ENCODE measurements around the gene TAAR1. TPM values are rescaled to one million over a fixed set of nuclear protein-coding genes. Genes with fewer than 3 reads are reported as not detected.
"Not testable (repeated sequence)": the region's sequence is repeated elsewhere in the genome, so short reads cannot be mapped to it uniquely, and the experiment has no call there.

Gene TAAR1
- total RNA-seq, 4 donors from 2014 or later = not detected

- no peaks in the 10 kb centered on the region for H3K9me3 ChIP-seq
- peaks cover 0 to 9% (median 0%) of the 10 kb centered on the region in 3 donors for H3K4me1 ChIP-seq
- no peak for ATAC-seq
- no peaks in the 10 kb centered on the region for H3K27me3 ChIP-seq
- H3K36me3 ChIP-seq = no peaks in the 10 kb centered on the region
- no peak overlapping the region for H3K4me3 ChIP-seq
- WGBS, 2 donors (ENCODE audit: low coverage in 1 of 2) = 16 to 18% methylated on average over 2 of the region's 2 CpGs
- H3K27ac ChIP-seq = no peak overlapping the region
- no peak for TF ChIP-seq POLR2A (IDR thresholded peaks at IDR 0.05)
These were observed 10.2 kb downstream of the TAAR1 start for GRCh38 chr6:132648828-132649227.

GRCh38 chr6:132648356-132648755 is 10.6 kb downstream of the TAAR1 start:
- TF ChIP-seq POLR2AphosphoS5 (IDR thresholded peaks at IDR 0.05) = no peak
- TF ChIP-seq CTCF (IDR thresholded peaks at IDR 0.05) = no peak
- TF ChIP-seq POLR2A (IDR thresholded peaks at IDR 0.05) = no peak
- TF ChIP-seq EP300 (IDR thresholded peaks at IDR 0.05) = no peak
- H3K27me3 ChIP-seq = no peaks in the 10 kb centered on the region
- no peak for ATAC-seq
- H3K36me3 ChIP-seq = no peaks in the 10 kb centered on the region
- H3K4me3 ChIP-seq = no peak overlapping the region
- no peaks in the 10 kb centered on the region for H3K9me3 ChIP-seq
- 27 to 43% methylated on average over 2 of the region's 2 CpGs for WGBS, 2 donors (ENCODE audit: low coverage in 1 of 2)
- no peak overlapping the region for H3K27ac ChIP-seq
- H3K4me1 ChIP-seq = peaks cover 0 to 9% (median 0%) of the 10 kb centered on the region in 3 donors

- H3K4me1 ChIP-seq = peaks cover 0 to 3% (median 0%) of the 10 kb centered on the region in 3 donors
- TF ChIP-seq EP300 (IDR thresholded peaks at IDR 0.05) (no peak), CTCF (IDR thresholded peaks at IDR 0.05) (no peak), POLR2AphosphoS5 (IDR thresholded peaks at IDR 0.05) (no peak), POLR2A (IDR thresholded peaks at IDR 0.05) (no peak)
- no peak for ATAC-seq
- no peaks in the 10 kb centered on the region for H3K27me3 ChIP-seq
- H3K9me3 ChIP-seq = no peaks in the 10 kb centered on the region
- H3K27ac ChIP-seq = no peak overlapping the region
- WGBS, 2 donors (ENCODE audit: low coverage in 1 of 2) = 64 to 65% methylated on average over 3 of the region's 3 CpGs
- H3K4me3 ChIP-seq = no peak overlapping the region
- no peaks in the 10 kb centered on the region for H3K36me3 ChIP-seq
These were observed 15.4 kb downstream of the TAAR1 start for GRCh38 chr6:132643547-132643946.

- peaks cover 17% of the 10 kb centered on the region for H3K27me3 ChIP-seq
- ATAC-seq, H3K9me3 ChIP-seq, H3K4me1 ChIP-seq, H3K36me3 ChIP-seq, H3K27ac ChIP-seq, H3K4me3 ChIP-seq: not testable (repeated sequence)
- WGBS, 2 donors (ENCODE audit: low coverage in 1 of 2) = 92 to 100% methylated on average over 1 of the region's 1 CpG
These were observed 21.8 kb downstream of the TAAR1 start for GRCh38 chr6:132637135-132637534.

- H3K27ac ChIP-seq, H3K4me1 ChIP-seq, H3K9me3 ChIP-seq, H3K36me3 ChIP-seq, ATAC-seq, H3K4me3 ChIP-seq: not testable (repeated sequence)
- peaks cover 17% of the 10 kb centered on the region for H3K27me3 ChIP-seq
- 77 to 93% methylated on average over 3 of the region's 3 CpGs for WGBS, 2 donors (ENCODE audit: low coverage in 1 of 2)
These were observed 23.1 kb downstream of the TAAR1 start for GRCh38 chr6:132635906-132636305.

- H3K27ac ChIP-seq, ATAC-seq, H3K9me3 ChIP-seq, H3K4me3 ChIP-seq, H3K4me1 ChIP-seq, H3K36me3 ChIP-seq: not testable (repeated sequence)
- H3K27me3 ChIP-seq = peaks cover 17% of the 10 kb centered on the region
- no CpG with 5 or more reads among the region's 3 CpGs for WGBS, 2 donors (ENCODE audit: low coverage in 1 of 2)
These were observed 23.7 kb downstream of the TAAR1 start for GRCh38 chr6:132635288-132635687.

GRCh38 chr6:132634796-132635195 is 24.2 kb downstream of the TAAR1 start:
- 88% methylated on average over 2 of the region's 4 CpGs; no CpG with 5 or more reads in 1 of the 2 donors for WGBS, 2 donors (ENCODE audit: low coverage in 1 of 2)
- H3K4me1 ChIP-seq = no peaks in the 10 kb centered on the region
- TF ChIP-seq POLR2A (IDR thresholded peaks at IDR 0.05) (no peak), POLR2AphosphoS5 (IDR thresholded peaks at IDR 0.05) (no peak), EP300 (IDR thresholded peaks at IDR 0.05) (no peak), CTCF (IDR thresholded peaks at IDR 0.05) (no peak)

More at GRCh38 chr6:132634796-132635195, 24.2 kb downstream of the TAAR1 start:
- Histone ChIP-seq H3K36me3 (no peaks in the 10 kb centered on the region), H3K9me3 (peaks cover 0 to 6% (median 0%) of the 10 kb centered on the region in 3 donors), H3K27me3 (peaks cover 17% of the 10 kb centered on the region), H3K4me3 (no peak overlapping the region), H3K27ac (no peak overlapping the region)
- ATAC-seq = no peak
